HG02870 (cell line): ENCODE results near the gene SPAG5.

Experiments used
- ATAC-seq: cut with Tn5 transposase; IDR thresholded peaks from one replicate; pipeline ENCODE4 v1.9.1; 2021; ENCODE audit warnings: mild to moderate bottlenecking, moderate library complexity; ENCODE audit not compliant: unreplicated experiment

Gene SPAG5

GRCh38 chr17:28598799-28599310, at the start of gene SPAG5:
Gene SPAG5 (minus strand): TSS chr17:28599025. CDS start chr17:28598946, 79 bp downstream.
- ATAC-seq = peak; percentile 76

- no peak for ATAC-seq
Measured at GRCh38 chr17:28646039-28646754, 47.4 kb upstream of the SPAG5 start.

- ATAC-seq = no peak
Measured at GRCh38 chr17:28645576-28645939, 46.7 kb upstream of the SPAG5 start.

- peak; percentile 91 for ATAC-seq
Measured at GRCh38 chr17:28644787-28645575, 46.2 kb upstream of the SPAG5 start, which contains the start of gene BLTP2. Gene BLTP2 (minus strand): TSS chr17:28645158. CDS start chr17:28645056, 102 bp downstream.

- no peak for ATAC-seq
Measured at GRCh38 chr17:28643983-28644786, 45.4 kb upstream of the SPAG5 start.

- ATAC-seq = no peak
Measured at GRCh38 chr17:28641579-28641978, 42.8 kb upstream of the SPAG5 start.

- no peak for ATAC-seq
Measured at GRCh38 chr17:28635506-28635905, 36.7 kb upstream of the SPAG5 start.

GRCh38 chr17:28634206-28634865, 35.5 kb upstream of the SPAG5 start:
- no peak for ATAC-seq

- no peak for ATAC-seq
Measured at GRCh38 chr17:28626818-28627217, 28.0 kb upstream of the SPAG5 start.

GRCh38 chr17:28624148-28624547, 25.3 kb upstream of the SPAG5 start:
- no peak for ATAC-seq

GRCh38 chr17:28623696-28624095, 24.9 kb upstream of the SPAG5 start:
- no peak for ATAC-seq

- no peak for ATAC-seq
Measured at GRCh38 chr17:28622186-28622585, 23.4 kb upstream of the SPAG5 start.

- no peak for ATAC-seq
Measured at GRCh38 chr17:28620010-28620409, 21.2 kb upstream of the SPAG5 start.

GRCh38 chr17:28618464-28618863, 19.6 kb upstream of the SPAG5 start:
- ATAC-seq = no peak

- no peak for ATAC-seq
Measured at GRCh38 chr17:28616281-28616680, 17.5 kb upstream of the SPAG5 start.

- no peak for ATAC-seq
Measured at GRCh38 chr17:28615260-28615940, 16.6 kb upstream of the SPAG5 start.

- ATAC-seq = no peak
Measured at GRCh38 chr17:28613931-28614381, 15.1 kb upstream of the SPAG5 start, which contains the start of gene RSKR. Gene RSKR (minus strand): TSS chr17:28614185. CDS start chr17:28614161, 24 bp downstream.

GRCh38 chr17:28612936-28613872, 14.4 kb upstream of the SPAG5 start:
- ATAC-seq = no peak

- ATAC-seq = no peak
Measured at GRCh38 chr17:28612531-28612930, 13.7 kb upstream of the SPAG5 start.
